ENCODE data around the gene DHH. TPM values are rescaled to one million over a fixed set of nuclear protein-coding genes. Genes with fewer than 3 reads are reported as not detected.

DHH gene
- total and polyA plus RNA-seq, 2 experiments from 2014 or later = not detected

DNA sequence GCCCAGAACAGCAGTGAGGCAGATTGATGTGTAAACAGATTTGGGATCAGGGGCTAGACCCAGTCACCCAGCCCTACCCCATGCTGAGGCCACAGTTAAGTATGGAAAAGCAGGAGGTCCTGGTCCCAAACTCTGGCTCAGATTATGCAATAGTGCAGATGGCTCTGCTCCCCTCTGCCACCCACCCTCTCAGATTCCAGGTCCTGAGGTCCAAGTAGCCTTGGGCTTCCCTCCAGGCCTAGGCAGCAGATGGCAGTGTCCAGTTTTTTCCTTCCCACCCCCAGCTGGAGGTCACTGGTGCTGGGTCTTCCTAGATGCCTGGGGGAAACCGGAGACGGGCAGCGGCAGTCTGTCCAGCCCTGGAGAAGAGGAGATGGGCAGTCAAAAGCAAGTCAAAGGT, 2.8 kb upstream of the DHH start:
- Histone ChIP-seq H3K27me3 (peaks cover 34% of the 10 kb centered on the region), H2AFZ (no peak overlapping the region), H3K9me3 (ENCODE audit: low read depth) (no peaks in the 10 kb centered on the region), H3K4me2 (no peak overlapping the region), H3K36me3 (replicated peaks; ENCODE audit: insufficient read depth, low read depth) (no peaks in the 10 kb centered on the region), H3K4me1 (ENCODE audit: insufficient read depth) (peaks cover 10% of the 10 kb centered on the region), H3K9me2 (replicated peaks; ENCODE audit: insufficient read depth) (no peaks in the 10 kb centered on the region), H3K79me2 (no peaks in the 10 kb centered on the region), H4K20me1 (ENCODE audit: insufficient read depth, poor library complexity, severe bottlenecking) (no peaks in the 10 kb centered on the region), H3K4me3 (no peak overlapping the region), H3K27ac (no peak overlapping the region)
- 95% methylated on average over 3 of the region's 3 CpGs for WGBS (ENCODE audit: low lambda C conversion rate, missing lambda C conversion rate)
- TF ChIP-seq EZH2phosphoT487 (IDR thresholded peaks at IDR 0.05; ENCODE audit: low read depth, severe bottlenecking, unreplicated experiment) = no peak
- TF ChIP-seq, protein P1, sequence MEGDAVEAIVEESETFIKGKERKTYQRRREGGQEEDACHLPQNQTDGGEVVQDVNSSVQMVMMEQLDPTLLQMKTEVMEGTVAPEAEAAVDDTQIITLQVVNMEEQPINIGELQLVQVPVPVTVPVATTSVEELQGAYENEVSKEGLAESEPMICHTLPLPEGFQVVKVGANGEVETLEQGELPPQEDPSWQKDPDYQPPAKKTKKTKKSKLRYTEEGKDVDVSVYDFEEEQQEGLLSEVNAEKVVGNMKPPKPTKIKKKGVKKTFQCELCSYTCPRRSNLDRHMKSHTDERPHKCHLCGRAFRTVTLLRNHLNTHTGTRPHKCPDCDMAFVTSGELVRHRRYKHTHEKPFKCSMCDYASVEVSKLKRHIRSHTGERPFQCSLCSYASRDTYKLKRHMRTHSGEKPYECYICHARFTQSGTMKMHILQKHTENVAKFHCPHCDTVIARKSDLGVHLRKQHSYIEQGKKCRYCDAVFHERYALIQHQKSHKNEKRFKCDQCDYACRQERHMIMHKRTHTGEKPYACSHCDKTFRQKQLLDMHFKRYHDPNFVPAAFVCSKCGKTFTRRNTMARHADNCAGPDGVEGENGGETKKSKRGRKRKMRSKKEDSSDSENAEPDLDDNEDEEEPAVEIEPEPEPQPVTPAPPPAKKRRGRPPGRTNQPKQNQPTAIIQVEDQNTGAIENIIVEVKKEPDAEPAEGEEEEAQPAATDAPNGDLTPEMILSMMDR (IDR thresholded peaks at IDR 0.05; ENCODE audit: poor library complexity) = no peak
- no peak for TF ChIP-seq EZH2 (IDR thresholded peaks at IDR 0.05; ENCODE audit: borderline replicate concordance)
- no peak for DNase-seq (ENCODE audit: low spot score)

DNA sequence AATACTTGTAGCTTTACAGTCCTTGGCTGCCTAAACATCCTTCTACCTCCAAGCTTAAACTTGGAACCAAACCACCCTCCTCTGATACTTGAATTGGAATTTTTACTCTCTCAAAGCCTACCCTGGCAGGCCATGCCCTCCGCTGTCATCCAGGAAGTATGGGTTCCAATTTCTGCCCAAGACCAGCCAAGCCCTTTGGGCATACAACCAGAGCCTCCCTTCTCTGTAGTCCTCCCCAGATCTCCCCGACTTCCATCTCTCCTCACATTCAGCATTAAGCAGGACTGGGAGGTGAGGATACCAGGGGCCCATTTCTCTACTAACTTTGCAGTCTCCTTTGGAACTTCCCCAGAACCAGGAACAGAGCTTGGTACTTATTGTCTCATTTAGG, 369 bp upstream of the DHH start:
- Histone ChIP-seq H2AFZ (no peak overlapping the region), H3K9me2 (replicated peaks; ENCODE audit: insufficient read depth) (no peaks in the 10 kb centered on the region), H4K20me1 (ENCODE audit: insufficient read depth, poor library complexity, severe bottlenecking) (no peaks in the 10 kb centered on the region), H3K4me3 (no peak overlapping the region), H3K9me3 (ENCODE audit: low read depth) (no peaks in the 10 kb centered on the region), H3K4me1 (ENCODE audit: insufficient read depth) (peaks cover 10% of the 10 kb centered on the region), H3K27me3 (peaks cover 58% of the 10 kb centered on the region), H3K36me3 (replicated peaks; ENCODE audit: insufficient read depth, low read depth) (no peaks in the 10 kb centered on the region), H3K4me2 (peak overlapping the region; percentile 66), H3K27ac (no peak overlapping the region), H3K79me2 (no peaks in the 10 kb centered on the region)
- no peak for DNase-seq (ENCODE audit: low spot score)
- TF ChIP-seq EZH2 (IDR thresholded peaks at IDR 0.05; ENCODE audit: borderline replicate concordance) (no peak), EZH2phosphoT487 (IDR thresholded peaks at IDR 0.05; ENCODE audit: low read depth, severe bottlenecking, unreplicated experiment) (no peak)
- 64% methylated on average over 2 of the region's 2 CpGs for WGBS (ENCODE audit: low lambda C conversion rate, missing lambda C conversion rate)

DNA sequence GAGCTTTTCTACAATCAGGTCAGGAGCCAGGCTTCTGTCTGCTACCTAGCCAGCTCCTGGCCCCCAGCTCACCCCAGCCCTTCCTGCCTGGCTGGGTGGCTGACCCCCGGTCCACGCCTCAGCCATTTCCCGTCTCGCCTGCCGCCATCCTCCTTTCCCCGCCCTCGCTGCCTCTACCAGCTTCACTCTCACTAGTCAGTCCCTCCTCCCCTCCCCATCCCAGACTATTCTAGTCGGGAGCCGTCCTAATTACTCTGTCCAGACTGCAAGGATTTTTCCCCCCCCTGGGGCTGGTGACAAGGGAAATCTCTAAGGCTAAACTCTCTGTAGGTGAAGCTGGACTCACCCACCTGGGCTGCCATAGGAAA, 825 bp downstream of the DHH start:
- Histone ChIP-seq H3K4me2 (peak overlapping the region; percentile 66), H3K79me2 (no peaks in the 10 kb centered on the region), H2AFZ (no peak overlapping the region), H3K4me3 (no peak overlapping the region), H3K36me3 (replicated peaks; ENCODE audit: insufficient read depth, low read depth) (no peaks in the 10 kb centered on the region), H4K20me1 (ENCODE audit: insufficient read depth, poor library complexity, severe bottlenecking) (no peaks in the 10 kb centered on the region), H3K9me3 (ENCODE audit: low read depth) (no peaks in the 10 kb centered on the region), H3K27ac (no peak overlapping the region), H3K9me2 (replicated peaks; ENCODE audit: insufficient read depth) (no peaks in the 10 kb centered on the region), H3K27me3 (peaks cover 70% of the 10 kb centered on the region), H3K4me1 (ENCODE audit: insufficient read depth) (peaks cover 10% of the 10 kb centered on the region)
- TF ChIP-seq EZH2phosphoT487 (IDR thresholded peaks at IDR 0.05; ENCODE audit: low read depth, severe bottlenecking, unreplicated experiment) (no peak), EZH2 (IDR thresholded peaks at IDR 0.05; ENCODE audit: borderline replicate concordance) (no peak)
- TF ChIP-seq, protein P1 (IDR thresholded peaks at IDR 0.05; ENCODE audit: poor library complexity) = no peak
- no peak for DNase-seq (ENCODE audit: low spot score)
- 38% methylated on average over 8 of the region's 9 CpGs for WGBS (ENCODE audit: low lambda C conversion rate, missing lambda C conversion rate)

DNA sequence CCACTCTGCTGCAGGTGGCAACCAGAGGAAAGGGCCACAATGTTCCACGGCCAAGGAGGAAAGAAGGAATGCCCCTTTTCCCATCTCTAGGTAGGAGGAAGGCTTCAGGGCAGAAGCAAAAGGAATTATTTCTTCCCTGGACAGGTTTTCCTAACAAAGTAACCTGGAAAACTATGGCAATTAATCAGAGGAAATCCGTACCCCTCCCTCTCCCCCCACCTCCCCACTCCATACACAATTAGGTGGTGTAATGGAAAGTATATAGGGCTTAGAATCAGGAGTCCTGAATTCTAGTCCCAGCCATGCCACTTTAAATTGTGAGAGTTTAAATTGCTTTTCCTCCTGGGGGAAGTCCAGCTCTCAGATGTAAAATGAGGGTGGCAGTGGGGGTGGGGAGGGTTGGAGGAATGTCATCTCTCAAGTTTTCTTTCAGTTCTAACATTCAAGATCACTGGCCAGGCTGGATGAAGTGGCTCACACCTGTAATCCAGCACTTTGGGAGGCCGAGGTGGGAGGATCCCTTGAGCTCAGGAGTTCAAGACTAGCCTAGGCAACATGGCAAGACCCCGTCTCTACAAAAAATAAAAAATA, 1.7 kb downstream of the DHH start:
- H3K27me3 ChIP-seq = peaks cover 74% of the 10 kb centered on the region
- no peaks in the 10 kb centered on the region for H3K9me3 ChIP-seq (ENCODE audit: low read depth)
- no peaks in the 10 kb centered on the region for H3K36me3 ChIP-seq (replicated peaks; ENCODE audit: insufficient read depth, low read depth)
- no peak for DNase-seq (ENCODE audit: low spot score)
- no peak overlapping the region for H2AFZ ChIP-seq
- TF ChIP-seq EZH2phosphoT487 (IDR thresholded peaks at IDR 0.05; ENCODE audit: low read depth, severe bottlenecking, unreplicated experiment) = no peak
- TF ChIP-seq EZH2 (IDR thresholded peaks at IDR 0.05; ENCODE audit: borderline replicate concordance) = no peak
- TF ChIP-seq, protein P1 (IDR thresholded peaks at IDR 0.05; ENCODE audit: poor library complexity) = no peak
- no peaks in the 10 kb centered on the region for H4K20me1 ChIP-seq (ENCODE audit: insufficient read depth, poor library complexity, severe bottlenecking)
- WGBS (ENCODE audit: low lambda C conversion rate, missing lambda C conversion rate) = 64% methylated on average over 4 of the region's 4 CpGs
- H3K9me2 ChIP-seq (replicated peaks; ENCODE audit: insufficient read depth) = no peaks in the 10 kb centered on the region
- H3K4me3 ChIP-seq = no peak overlapping the region
- H3K27ac ChIP-seq = no peak overlapping the region
- no peak overlapping the region for H3K4me2 ChIP-seq
- peaks cover 10% of the 10 kb centered on the region for H3K4me1 ChIP-seq (ENCODE audit: insufficient read depth)
- no peaks in the 10 kb centered on the region for H3K79me2 ChIP-seq
